Neural cell (in vitro differentiated cells): ENCODE measurements around the gene WIPF2. TPM values are rescaled to one million over a fixed set of nuclear protein-coding genes. Genes with fewer than 3 reads are reported as not detected.
"Not testable (repeated sequence)": the region's sequence is repeated elsewhere in the genome, so short reads cannot be mapped to it uniquely, and the experiment has no call there.

Source experiments
- H2AFZ ChIP-seq: fragments of 200-600, 300-800 bp; sonication (generic), shearing (Covaris generic); 2 replicates; pipeline ENCODE4 v1.6.0; 2014; ENCODE audit warnings: low read depth, mild to moderate bottlenecking, antibody characterized with exemption, low read length, moderate library complexity
- H3F3A ChIP-seq: fragments of 200-600 bp; shearing (Covaris generic); 2 replicates; pipeline ENCODE4 v1.6.1; 2016; ENCODE audit warnings: mild to moderate bottlenecking, moderate library complexity, mixed read lengths, antibody characterized with exemption, low read length; ENCODE audit not compliant: insufficient read depth, poor library complexity, severe bottlenecking
- H3K27ac ChIP-seq: fragments of 200-600, 300-800 bp; sonication (generic), shearing (Covaris generic); 2 replicates; pipeline ENCODE4 v1.5.1; 2014; ENCODE audit warnings: mild to moderate bottlenecking, low read length, moderate library complexity
- H3K27me3 ChIP-seq: fragments of 300-800, 200-600 bp; sonication (generic), shearing (Covaris generic); 2 replicates; pipeline ENCODE4 v1.6.0; 2014; ENCODE audit warnings: mild to moderate bottlenecking, low read depth, low read length, moderate library complexity; ENCODE audit not compliant: insufficient read depth
- H3K36me3 ChIP-seq: fragments of 300-800, 200-600 bp; sonication (generic), shearing (Covaris generic); 2 replicates; pipeline ENCODE4 v1.5.1; 2014; ENCODE audit warnings: mild to moderate bottlenecking, antibody characterized with exemption, low read length, moderate library complexity; ENCODE audit not compliant: insufficient read depth
- H3K4me2 ChIP-seq: fragments of 300-800, 200-600 bp; sonication (generic), shearing (Covaris generic); 2 replicates; pipeline ENCODE4 v1.6.0; 2014; ENCODE audit warnings: mild to moderate bottlenecking, low read length
- H3K4me3 ChIP-seq: fragments of 300-800, 200-600 bp; sonication (generic), shearing (Covaris generic); 2 replicates; pipeline ENCODE4 v1.5.1; 2014; ENCODE audit warnings: mild to moderate bottlenecking, low read length, moderate library complexity
- H3K79me2 ChIP-seq: fragments of 200-600 bp; shearing (Covaris generic); replicated peaks from 2 replicates; pipeline ENCODE4 v1.6.0; 2014; ENCODE audit warnings: mild to moderate bottlenecking, low read length, moderate library complexity; ENCODE audit not compliant: insufficient read depth
- H3K9ac ChIP-seq: fragments of 300-800, 200-600 bp; sonication (generic), shearing (Covaris generic); 2 replicates; pipeline ENCODE4 v1.6.1; 2016; ENCODE audit warnings: mild to moderate bottlenecking, low read length, mixed read lengths
- H3K9me2 ChIP-seq: fragments of 200-600 bp; shearing (Covaris generic); 2 replicates; pipeline ENCODE4 v1.6.1; 2016; ENCODE audit warnings: mild to moderate bottlenecking, low read length, mixed read lengths; ENCODE audit not compliant: insufficient read depth
- H3K9me3 ChIP-seq: fragments of 200-600, 300-800 bp; sonication (generic), shearing (Covaris generic); 2 replicates; pipeline ENCODE4 v1.6.1; 2016; ENCODE audit warnings: mild to moderate bottlenecking, mixed run types, low read length, moderate library complexity, mixed read lengths
- H4K20me1 ChIP-seq: fragments of 200-600 bp; shearing (Covaris generic); 2 replicates; pipeline ENCODE4 v1.6.1; 2016; ENCODE audit warnings: mild to moderate bottlenecking, mixed run types; ENCODE audit not compliant: insufficient read depth
- EP300 ChIP-seq: fragments of 450-650 bp; conservative IDR thresholded peaks from 2 replicates; pipeline ENCODE4 v1.6.1; 2014; ENCODE audit warnings: antibody characterized with exemption, mild to moderate bottlenecking, moderate library complexity; ENCODE audit not compliant: poor library complexity, severe bottlenecking
- EZH2 ChIP-seq: fragments of 200-600, 300-800 bp; shearing (Covaris generic), sonication (generic); IDR thresholded peaks from 2 replicates; pipeline ENCODE4 v1.6.1; 2014; ENCODE audit warnings: antibody characterized with exemption, low read length, borderline replicate concordance, mild to moderate bottlenecking; ENCODE audit not compliant: insufficient read depth, poor library complexity, severe bottlenecking
- MXI1 ChIP-seq: fragments of 450-650 bp; conservative IDR thresholded peaks from 2 replicates; pipeline ENCODE4 v1.6.1; 2014; ENCODE audit warnings: antibody characterized with exemption, mild to moderate bottlenecking; ENCODE audit not compliant: poor library complexity, severe bottlenecking
- POLR2AphosphoS5 ChIP-seq: IDR thresholded peaks from 2 replicates; pipeline ENCODE4 v1.6.1; 2012
- RAD21 ChIP-seq: fragments of 450-650 bp; conservative IDR thresholded peaks from 2 replicates; pipeline ENCODE4 v1.6.1; 2014; ENCODE audit warnings: antibody characterized with exemption, mild to moderate bottlenecking, moderate library complexity
- SMC3 ChIP-seq: fragments of 450-650 bp; conservative IDR thresholded peaks from 2 replicates; pipeline ENCODE4 v1.6.1; 2014; ENCODE audit warnings: antibody characterized with exemption, mild to moderate bottlenecking, moderate library complexity; ENCODE audit not compliant: poor library complexity
- TAF1 ChIP-seq: IDR thresholded peaks from 2 replicates; pipeline ENCODE4 v1.6.1; 2012; ENCODE audit warnings: low read depth
- polyA plus RNA-seq: library from polyadenylated mRNA; depleted of rRNA; stranded (reverse); fragments of >200 nt; gene quantifications from 2 replicates; pipeline ENCODE4 v1.2.3, GENCODE V29; 2014
- TF ChIP-seq, protein P1 (sequence below): fragments of 450-650 bp; IDR thresholded peaks from 2 replicates; pipeline ENCODE4 v1.5.1; 2014; ENCODE audit warnings: antibody characterized with exemption, mild to moderate bottlenecking, moderate library complexity; ENCODE audit not compliant: poor library complexity, severe bottlenecking
- TF ChIP-seq, protein P2 (sequence below): IDR thresholded peaks from 2 replicates; pipeline ENCODE4 v1.6.1; 2012; ENCODE audit warnings: borderline replicate concordance

The WIPF2 gene
- polyA plus RNA-seq, 1 donor from 2014 or later: 11.5 TPM

DNA sequence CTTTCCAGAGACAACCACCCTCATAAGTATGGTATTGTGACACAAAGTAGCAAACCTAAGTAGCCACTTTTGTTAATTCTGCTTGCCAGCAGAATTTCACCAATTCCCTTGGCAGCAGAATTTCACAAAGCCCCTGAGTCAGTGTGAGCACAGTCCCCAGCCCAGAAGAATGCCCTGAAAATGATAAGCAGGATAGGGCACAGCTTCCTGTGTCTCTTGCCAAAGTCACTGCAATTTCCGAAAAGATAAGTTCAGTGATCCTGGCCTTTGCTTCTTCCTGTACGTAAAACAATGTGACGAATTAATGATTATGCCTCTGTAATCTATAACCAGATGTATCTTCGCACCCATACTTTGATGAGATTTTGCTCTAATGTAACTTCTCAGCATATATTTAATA is 16.0 kb upstream of the WIPF2 start:
- TF ChIP-seq, protein P1, sequence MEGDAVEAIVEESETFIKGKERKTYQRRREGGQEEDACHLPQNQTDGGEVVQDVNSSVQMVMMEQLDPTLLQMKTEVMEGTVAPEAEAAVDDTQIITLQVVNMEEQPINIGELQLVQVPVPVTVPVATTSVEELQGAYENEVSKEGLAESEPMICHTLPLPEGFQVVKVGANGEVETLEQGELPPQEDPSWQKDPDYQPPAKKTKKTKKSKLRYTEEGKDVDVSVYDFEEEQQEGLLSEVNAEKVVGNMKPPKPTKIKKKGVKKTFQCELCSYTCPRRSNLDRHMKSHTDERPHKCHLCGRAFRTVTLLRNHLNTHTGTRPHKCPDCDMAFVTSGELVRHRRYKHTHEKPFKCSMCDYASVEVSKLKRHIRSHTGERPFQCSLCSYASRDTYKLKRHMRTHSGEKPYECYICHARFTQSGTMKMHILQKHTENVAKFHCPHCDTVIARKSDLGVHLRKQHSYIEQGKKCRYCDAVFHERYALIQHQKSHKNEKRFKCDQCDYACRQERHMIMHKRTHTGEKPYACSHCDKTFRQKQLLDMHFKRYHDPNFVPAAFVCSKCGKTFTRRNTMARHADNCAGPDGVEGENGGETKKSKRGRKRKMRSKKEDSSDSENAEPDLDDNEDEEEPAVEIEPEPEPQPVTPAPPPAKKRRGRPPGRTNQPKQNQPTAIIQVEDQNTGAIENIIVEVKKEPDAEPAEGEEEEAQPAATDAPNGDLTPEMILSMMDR: no peak
- no peak for TF ChIP-seq TAF1
- TF ChIP-seq MXI1: no peak
- no peak for TF ChIP-seq SMC3
- TF ChIP-seq POLR2AphosphoS5: no peak
- no peaks in the 10 kb centered on the region for H3K36me3 ChIP-seq
- no peaks in the 10 kb centered on the region for H3K9me2 ChIP-seq
- no peak overlapping the region for H3K4me2 ChIP-seq
- no peak overlapping the region for H2AFZ ChIP-seq
- H4K20me1 ChIP-seq: no peaks in the 10 kb centered on the region
- H3K9ac ChIP-seq: no peak overlapping the region
- H3K79me2 ChIP-seq: no peaks in the 10 kb centered on the region
- H3F3A ChIP-seq: no peaks in the 10 kb centered on the region
- H3K9me3 ChIP-seq: no peaks in the 10 kb centered on the region
- H3K27me3 ChIP-seq: no peaks in the 10 kb centered on the region
- H3K4me3 ChIP-seq: no peak overlapping the region
- H3K27ac ChIP-seq: no peak overlapping the region

DNA sequence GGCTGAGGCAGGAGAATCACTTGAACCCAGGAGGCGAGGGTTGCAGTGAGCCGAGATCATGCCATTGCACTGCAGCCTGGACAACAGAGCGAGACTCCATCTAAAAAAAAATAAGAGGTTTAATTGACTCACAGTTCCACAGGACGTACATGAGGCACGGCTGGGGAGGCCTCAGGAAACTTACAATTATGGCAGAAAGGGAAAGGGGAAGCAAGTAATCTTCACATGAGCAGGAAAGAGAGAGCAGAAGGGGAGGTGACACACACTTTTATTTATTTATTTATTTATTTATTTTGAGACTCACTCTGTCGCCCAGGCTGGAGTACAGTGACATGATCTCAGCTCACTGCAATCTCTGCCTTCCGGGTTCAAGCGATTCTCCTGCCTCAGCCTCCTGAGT is 12.9 kb upstream of the WIPF2 start:
- H3K79me2 ChIP-seq: not testable (repeated sequence)

DNA sequence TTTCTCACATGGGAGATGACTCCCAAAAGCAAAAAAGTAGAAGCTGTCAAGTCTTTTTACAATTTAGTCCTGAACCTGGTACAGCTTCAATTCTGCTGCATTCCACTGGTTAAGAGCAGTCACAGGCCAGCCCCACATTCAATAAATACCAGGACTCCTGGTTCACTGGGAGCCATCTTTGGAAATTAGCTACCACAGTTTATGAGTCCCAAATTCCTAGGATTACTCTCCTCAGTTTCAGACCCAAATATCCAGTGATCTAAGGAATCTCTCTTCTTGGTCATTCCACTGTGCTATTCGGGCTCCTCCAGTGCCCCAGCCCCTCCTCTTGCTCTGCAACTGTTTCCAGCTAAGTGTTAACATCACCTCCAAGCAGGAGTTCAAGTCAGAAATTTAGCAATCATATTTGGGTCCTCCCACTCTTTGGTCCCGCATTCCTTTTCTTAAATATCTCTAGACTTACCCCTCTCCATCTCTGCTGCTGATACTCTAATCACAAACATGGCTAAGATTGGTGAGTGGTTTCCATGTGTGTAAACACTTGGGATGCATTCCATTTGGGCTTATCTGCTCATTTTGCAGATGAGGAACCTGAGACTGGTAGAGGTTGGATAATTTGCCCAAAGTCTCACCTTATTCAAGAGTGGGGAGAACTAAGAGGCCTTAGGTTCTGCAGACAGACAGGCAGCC is 9.6 kb upstream of the WIPF2 start:
- Histone ChIP-seq H3F3A (no peaks in the 10 kb centered on the region), H3K9ac (no peak overlapping the region), H3K9me2 (no peaks in the 10 kb centered on the region), H2AFZ (no peak overlapping the region), H3K79me2 (no peaks in the 10 kb centered on the region), H3K9me3 (no peaks in the 10 kb centered on the region), H3K36me3 (no peaks in the 10 kb centered on the region), H3K27me3 (no peaks in the 10 kb centered on the region), H3K4me3 (no peak overlapping the region), H3K27ac (no peak overlapping the region), H3K4me2 (no peak overlapping the region), H4K20me1 (no peaks in the 10 kb centered on the region)
- TF ChIP-seq, protein P1: no peak
- TF ChIP-seq SMC3: no peak
- no peak for TF ChIP-seq EZH2
- no peak for TF ChIP-seq MXI1
- no peak for TF ChIP-seq RAD21
- TF ChIP-seq, protein P2, sequence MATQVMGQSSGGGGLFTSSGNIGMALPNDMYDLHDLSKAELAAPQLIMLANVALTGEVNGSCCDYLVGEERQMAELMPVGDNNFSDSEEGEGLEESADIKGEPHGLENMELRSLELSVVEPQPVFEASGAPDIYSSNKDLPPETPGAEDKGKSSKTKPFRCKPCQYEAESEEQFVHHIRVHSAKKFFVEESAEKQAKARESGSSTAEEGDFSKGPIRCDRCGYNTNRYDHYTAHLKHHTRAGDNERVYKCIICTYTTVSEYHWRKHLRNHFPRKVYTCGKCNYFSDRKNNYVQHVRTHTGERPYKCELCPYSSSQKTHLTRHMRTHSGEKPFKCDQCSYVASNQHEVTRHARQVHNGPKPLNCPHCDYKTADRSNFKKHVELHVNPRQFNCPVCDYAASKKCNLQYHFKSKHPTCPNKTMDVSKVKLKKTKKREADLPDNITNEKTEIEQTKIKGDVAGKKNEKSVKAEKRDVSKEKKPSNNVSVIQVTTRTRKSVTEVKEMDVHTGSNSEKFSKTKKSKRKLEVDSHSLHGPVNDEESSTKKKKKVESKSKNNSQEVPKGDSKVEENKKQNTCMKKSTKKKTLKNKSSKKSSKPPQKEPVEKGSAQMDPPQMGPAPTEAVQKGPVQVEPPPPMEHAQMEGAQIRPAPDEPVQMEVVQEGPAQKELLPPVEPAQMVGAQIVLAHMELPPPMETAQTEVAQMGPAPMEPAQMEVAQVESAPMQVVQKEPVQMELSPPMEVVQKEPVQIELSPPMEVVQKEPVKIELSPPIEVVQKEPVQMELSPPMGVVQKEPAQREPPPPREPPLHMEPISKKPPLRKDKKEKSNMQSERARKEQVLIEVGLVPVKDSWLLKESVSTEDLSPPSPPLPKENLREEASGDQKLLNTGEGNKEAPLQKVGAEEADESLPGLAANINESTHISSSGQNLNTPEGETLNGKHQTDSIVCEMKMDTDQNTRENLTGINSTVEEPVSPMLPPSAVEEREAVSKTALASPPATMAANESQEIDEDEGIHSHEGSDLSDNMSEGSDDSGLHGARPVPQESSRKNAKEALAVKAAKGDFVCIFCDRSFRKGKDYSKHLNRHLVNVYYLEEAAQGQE: no peak
- no peak for TF ChIP-seq EP300

More for the DNA sequence above, 12.9 kb upstream of the WIPF2 start:
- not testable (repeated sequence) for H3K4me2 ChIP-seq, H3K9me3 ChIP-seq, H3K27me3 ChIP-seq, H2AFZ ChIP-seq, H3K9me2 ChIP-seq, H3K9ac ChIP-seq, H3K36me3 ChIP-seq, H3F3A ChIP-seq, H4K20me1 ChIP-seq, H3K27ac ChIP-seq, H3K4me3 ChIP-seq

DNA sequence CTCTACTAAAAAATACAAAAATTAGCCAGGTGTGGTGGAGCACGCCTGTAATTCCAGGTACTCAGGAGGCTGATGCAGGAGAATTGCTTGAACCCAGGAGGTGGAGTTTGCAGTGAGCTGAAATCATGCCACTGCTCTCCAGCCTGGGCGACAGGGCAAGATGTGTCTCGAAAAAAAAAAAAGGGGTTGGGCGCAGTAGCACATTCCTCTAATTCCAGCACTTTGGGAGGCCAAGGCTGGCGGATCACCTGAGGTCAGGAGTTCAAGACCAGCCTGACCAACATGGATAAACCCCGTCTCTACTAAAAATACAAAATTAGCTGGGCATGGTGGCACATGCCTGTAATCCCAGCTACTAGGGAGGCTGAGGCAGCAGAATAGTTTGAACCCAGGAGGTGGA is 5.2 kb upstream of the WIPF2 start:
- H3K27ac ChIP-seq, H3K9ac ChIP-seq, H3K27me3 ChIP-seq, H3K4me3 ChIP-seq, H3K36me3 ChIP-seq, H2AFZ ChIP-seq, H4K20me1 ChIP-seq, H3K9me3 ChIP-seq, H3K9me2 ChIP-seq, H3K79me2 ChIP-seq, H3K4me2 ChIP-seq, H3F3A ChIP-seq: not testable (repeated sequence)
